ENCODE results near the gene NECTIN2.
"Not testable (repeated sequence)": the region's sequence is repeated elsewhere in the genome, so short reads cannot be mapped to it uniquely, and the experiment has no call there.

GRCh38 chr19:44911896-44912295 lies 65.8 kb downstream of the NECTIN2 start:
- not testable (repeated sequence) for TF ChIP-seq CTCF (conservative IDR thresholded peaks at IDR 0.05; ENCODE audit: low read length); EZH2phosphoT487 (IDR thresholded peaks at IDR 0.05; ENCODE audit: borderline replicate concordance, low read depth, low read length)
